Right lobe of liver (tissue), 6 donors: ENCODE results near the gene KLHL15. TPM values are rescaled to one million over a fixed set of nuclear protein-coding genes. Genes with fewer than 3 reads are reported as not detected.
"Not testable (repeated sequence)": the region's sequence is repeated elsewhere in the genome, so short reads cannot be mapped to it uniquely, and the experiment has no call there.

Experiments used
- ATAC-seq, 4 donors: fragments of 200-7000 bp; cut with Tn5 transposase; one replicate each; pipeline ENCODE4 v1.9.1; 2020; ENCODE audit warnings: mild to moderate bottlenecking in 4 of 4, moderate library complexity in 4 of 4
- DNase-seq, 3 donors: peaks; one replicate each; pipeline ENCODE4 v3.0.0-alpha.2; 2020
- H3K27ac ChIP-seq, 3 donors: fragments of 200-600 bp; one replicate each; pipeline ENCODE4 v1.8.0; 2022
- H3K27me3 ChIP-seq, 2 donors: fragments of 200-600 bp; one replicate each; pipeline ENCODE4 v1.8.0; 2022
- H3K36me3 ChIP-seq, 4 donors: fragments of 200-600 bp; sonication (generic) in 1 of 4; one replicate each; pipeline versions ENCODE4 v1.5.1 to v1.8.0; 2017 to 2022; ENCODE audit warnings: control low read depth in 1 of 4
- H3K4me1 ChIP-seq, 4 donors: fragments of 200-600 bp; sonication (generic) in 1 of 4; one replicate each; pipeline versions ENCODE4 v1.5.1 to v1.8.0; 2017 to 2022; ENCODE audit warnings: control low read depth in 1 of 4
- H3K4me3 ChIP-seq, 3 donors: fragments of 200-600 bp; one replicate each; pipeline ENCODE4 v1.8.0; 2022
- H3K9me3 ChIP-seq, 4 donors: fragments of 200-600 bp; sonication (generic) in 1 of 4; one replicate each; pipeline versions ENCODE4 v1.5.1 to v1.8.0; 2017 to 2022; ENCODE audit warnings: control low read depth in 1 of 4
- POLR2A ChIP-seq: fragments of 450-650 bp; IDR thresholded peaks from one replicate; pipeline ENCODE4 v1.6.1; 2017; ENCODE audit warnings: antibody characterized with exemption, mild to moderate bottlenecking
- WGBS: methylation state at CpG from one replicate; pipeline ENCODE4 v1.1.6; 2018; ENCODE audit warnings: low coverage, low lambda C conversion rate; ENCODE audit not compliant: insufficient coverage; ENCODE audit errors: missing lambda C conversion rate; 5-methylcytosine and 5-hydroxymethylcytosine counted together
- intact Hi-C, 2 donors: fragments of 100-400 bp; cut with DNase I; formaldehyde crosslinking; loops; one replicate each; pipeline versions ENCODE4 v1.11.2 to v1.14.1; 2022
- total RNA-seq, 6 experiments: library from RNA; depleted of rRNA in 2 of 6; stranded (reverse); fragments of >200 nt in 2 of 6; fragmentation: NEBNext Ultra II Directional in 3 of 6; extraction: Animal tissue kit (Norgen Biotek cat#: 25700) in 3 of 6; gene quantifications; one replicate each; pipeline versions ENCODE4 v1.1.0 to v1.2.4, GENCODE V29; 2016 to 2023
- TF ChIP-seq, protein P1 (sequence below), 4 donors: fragments of 200-600 bp in 3 of 4; fragments of 450-650 bp in 1 of 4; IDR thresholded peaks; one replicate each; pipeline versions ENCODE4 v1.5.1 to v1.8.0; 2016 to 2022; ENCODE audit warnings: antibody characterized with exemption in 4 of 4, mild to moderate bottlenecking in 2 of 4
- donor health status: DM: no; HTN: yes; CAD: no.
- donor health status: DM: no; HTN: no; CAD: no.
- donor health status: DM: no; HTN: no; CAD: no.
- donor health status: DM: no; HTN: yes; CAD: no.
- donor health status: DM: no; HTN: yes; CAD: no.

The KLHL15 gene
- total RNA-seq, 6 experiments from 2014 or later = 4.7 to 6.7 (median 6.0) TPM

DNA sequence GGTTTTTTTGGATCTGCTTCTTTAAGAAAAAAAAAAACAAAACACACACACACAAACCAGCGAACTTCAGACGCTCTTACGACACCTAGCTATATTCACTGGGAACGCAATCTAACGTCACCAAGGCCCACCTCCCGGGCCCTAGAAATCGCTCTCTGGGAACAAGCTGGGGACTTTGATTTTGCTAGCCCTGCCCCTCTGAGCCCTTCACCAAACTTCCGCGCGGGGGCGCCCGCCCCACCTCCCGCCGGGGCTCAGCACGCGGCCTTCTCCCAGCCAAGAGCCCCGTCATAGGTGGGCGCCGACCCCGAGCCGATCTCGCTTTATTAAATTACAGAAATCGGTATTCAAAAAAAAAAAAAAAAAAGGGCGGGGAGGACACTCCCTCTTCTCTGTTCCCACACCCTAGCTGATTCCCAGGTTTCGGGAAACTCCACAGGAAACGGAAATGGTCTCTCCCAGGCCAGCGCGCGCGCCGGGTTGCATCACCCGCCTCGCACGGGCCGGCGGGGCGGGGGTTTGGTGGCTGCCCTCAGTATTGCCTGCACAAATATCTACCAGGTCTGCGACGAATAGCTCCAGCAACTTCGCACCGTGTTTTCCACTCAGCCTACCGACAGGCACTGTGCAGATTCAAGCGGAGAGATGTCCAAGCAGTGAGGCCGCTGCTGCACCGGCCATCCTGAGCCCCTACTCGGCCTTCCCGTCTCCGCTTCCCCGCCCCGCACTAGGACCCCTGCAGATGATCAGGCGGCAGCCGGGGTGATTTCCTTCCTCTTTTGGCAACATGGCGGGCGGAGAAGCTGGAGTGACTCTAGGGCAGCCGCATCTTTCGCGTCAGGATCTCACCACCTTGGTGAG, 27.4 kb upstream of the KLHL15 start, which contains the start of gene EIF2S3:
EIF2S3 (plus strand) TSS at position 775 of the 861 bp plus-strand sequence; CDS start at position 788, 13 bp downstream.
- peak; percentile 94 to 96 (median 95) for ATAC-seq
- DNase-seq = peak; percentile 86 to 93 (median 87)
- Histone ChIP-seq H3K36me3 (peaks cover 0 to 23% (median 6%) of the 10 kb centered on the region in 4 donors), H3K4me1 (no peaks in the 10 kb centered on the region), H3K9me3 (no peaks in the 10 kb centered on the region), H3K4me3 (peak within 1 kb of the TSS; percentile 93 to 97 (median 94)), H3K27ac (peak within 1 kb of the TSS; percentile 83 to 93 (median 89)), H3K27me3 (no peaks in the 10 kb centered on the region)
- WGBS = 6% methylated on average over 35 of the region's 57 CpGs
- peak; percentile 46 for TF ChIP-seq POLR2A
- TF ChIP-seq, protein P1, sequence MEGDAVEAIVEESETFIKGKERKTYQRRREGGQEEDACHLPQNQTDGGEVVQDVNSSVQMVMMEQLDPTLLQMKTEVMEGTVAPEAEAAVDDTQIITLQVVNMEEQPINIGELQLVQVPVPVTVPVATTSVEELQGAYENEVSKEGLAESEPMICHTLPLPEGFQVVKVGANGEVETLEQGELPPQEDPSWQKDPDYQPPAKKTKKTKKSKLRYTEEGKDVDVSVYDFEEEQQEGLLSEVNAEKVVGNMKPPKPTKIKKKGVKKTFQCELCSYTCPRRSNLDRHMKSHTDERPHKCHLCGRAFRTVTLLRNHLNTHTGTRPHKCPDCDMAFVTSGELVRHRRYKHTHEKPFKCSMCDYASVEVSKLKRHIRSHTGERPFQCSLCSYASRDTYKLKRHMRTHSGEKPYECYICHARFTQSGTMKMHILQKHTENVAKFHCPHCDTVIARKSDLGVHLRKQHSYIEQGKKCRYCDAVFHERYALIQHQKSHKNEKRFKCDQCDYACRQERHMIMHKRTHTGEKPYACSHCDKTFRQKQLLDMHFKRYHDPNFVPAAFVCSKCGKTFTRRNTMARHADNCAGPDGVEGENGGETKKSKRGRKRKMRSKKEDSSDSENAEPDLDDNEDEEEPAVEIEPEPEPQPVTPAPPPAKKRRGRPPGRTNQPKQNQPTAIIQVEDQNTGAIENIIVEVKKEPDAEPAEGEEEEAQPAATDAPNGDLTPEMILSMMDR (IDR thresholded peaks at IDR 0.05) = peak; percentile 31 to 75 (median 72)
- intact Hi-C loops = no loop called here

DNA sequence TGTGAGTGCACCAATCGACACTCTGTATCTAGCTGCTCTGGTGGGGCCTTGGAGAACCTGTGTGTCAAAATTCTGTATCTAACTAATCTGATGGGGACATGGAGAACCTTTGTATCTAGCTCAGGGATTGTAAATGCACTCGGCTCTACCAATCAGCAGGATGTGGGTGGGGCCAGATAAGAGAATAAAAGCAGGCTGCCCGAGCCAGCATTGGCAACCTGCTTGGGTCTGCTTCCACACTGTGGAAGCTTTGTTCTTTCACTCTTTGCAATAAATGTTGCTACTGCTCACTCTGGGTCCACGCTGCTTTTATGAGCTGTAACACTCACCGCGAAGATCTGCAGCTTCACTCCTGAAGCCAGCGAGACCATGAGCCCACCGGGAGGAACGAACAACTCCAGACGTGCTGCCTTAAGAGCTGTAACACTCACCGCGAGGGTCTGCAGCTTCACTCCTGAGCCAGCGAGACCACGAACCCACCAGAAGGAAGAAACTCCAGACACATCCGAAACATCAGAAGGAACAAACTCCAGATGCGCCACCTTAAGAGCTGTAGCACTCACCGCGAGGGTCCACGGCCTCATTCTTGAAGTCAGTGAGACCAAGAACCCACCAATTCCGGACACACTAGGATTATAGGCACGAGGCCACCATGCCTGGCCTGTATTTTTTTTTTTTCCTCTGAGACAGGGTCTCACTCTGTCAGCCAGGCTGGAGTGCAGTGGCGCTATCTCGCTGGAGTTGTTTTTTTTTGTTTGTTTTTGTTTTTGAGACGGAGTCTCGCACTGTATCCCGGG, 23.7 kb upstream of the KLHL15 start:
- DNase-seq, H3K27me3 ChIP-seq, H3K4me3 ChIP-seq, H3K36me3 ChIP-seq, ATAC-seq, H3K4me1 ChIP-seq, H3K27ac ChIP-seq, intact Hi-C loops, H3K9me3 ChIP-seq: not testable (repeated sequence)
- WGBS = 77% methylated on average over 19 of the region's 26 CpGs

- H3K27ac ChIP-seq, H3K36me3 ChIP-seq, H3K9me3 ChIP-seq, H3K4me1 ChIP-seq, ATAC-seq, H3K4me3 ChIP-seq, intact Hi-C loops, DNase-seq, H3K27me3 ChIP-seq: not testable (repeated sequence)
- WGBS = 90% methylated on average over 2 of the region's 24 CpGs
These were observed 22.7 kb upstream of the KLHL15 start for GRCh38 chrX:24049643-24050042.

- H3K27me3 ChIP-seq, H3K4me1 ChIP-seq, H3K27ac ChIP-seq, H3K9me3 ChIP-seq, H3K4me3 ChIP-seq, H3K36me3 ChIP-seq, intact Hi-C loops, DNase-seq, ATAC-seq: not testable (repeated sequence)
These were observed 19.1 kb upstream of the KLHL15 start for GRCh38 chrX:24046060-24046459.

DNA sequence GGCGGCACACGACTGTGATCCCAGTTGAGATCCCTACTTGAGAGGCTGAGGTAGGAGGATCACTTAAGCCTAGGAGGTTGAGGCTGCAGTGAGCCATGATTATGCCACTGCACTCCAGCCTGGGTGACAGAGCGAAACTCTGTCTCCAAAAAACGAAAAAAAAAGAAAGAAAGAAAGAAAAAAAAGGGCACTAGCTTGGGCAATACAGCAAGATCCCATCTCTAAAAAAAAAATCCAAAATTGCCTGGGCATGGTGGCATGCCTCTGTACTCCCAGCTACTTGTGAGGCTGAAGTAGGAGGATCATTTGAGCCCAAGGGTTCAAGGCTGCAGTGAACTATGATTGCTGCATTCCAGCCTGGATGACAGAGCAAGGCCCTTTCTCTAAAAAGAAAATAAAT, 10.7 kb upstream of the KLHL15 start:
- ATAC-seq = no peak
- no peak for TF ChIP-seq POLR2A
- TF ChIP-seq, protein P1 (IDR thresholded peaks at IDR 0.05) = no peak
- Histone ChIP-seq H3K36me3 (no peaks in the 10 kb centered on the region), H3K4me3 (no peak overlapping the region), H3K9me3 (no peaks in the 10 kb centered on the region), H3K27me3 (no peaks in the 10 kb centered on the region), H3K4me1 (no peaks in the 10 kb centered on the region), H3K27ac (no peak overlapping the region)
- intact Hi-C loops = no loop called here
- WGBS = 48% methylated on average over 2 of the region's 4 CpGs
- no peak for DNase-seq

- Histone ChIP-seq H3K36me3 (no peaks in the 10 kb centered on the region), H3K9me3 (no peaks in the 10 kb centered on the region), H3K27ac (no peak overlapping the region), H3K4me1 (no peaks in the 10 kb centered on the region), H3K4me3 (no peak overlapping the region), H3K27me3 (no peaks in the 10 kb centered on the region)
- TF ChIP-seq, protein P1 (IDR thresholded peaks at IDR 0.05) = no peak
- no peak for TF ChIP-seq POLR2A
- intact Hi-C loops = no loop called here
- ATAC-seq = no peak
- WGBS = 62% methylated on average over 4 of the region's 5 CpGs
- DNase-seq = no peak
These were observed 7.5 kb upstream of the KLHL15 start for GRCh38 chrX:24034485-24034884.
